ENCODE measurements around the gene ARG2. TPM values are rescaled to one million over a fixed set of nuclear protein-coding genes. Genes with fewer than 3 reads are reported as not detected.
"Not testable (repeated sequence)": the region's sequence is repeated elsewhere in the genome, so short reads cannot be mapped to it uniquely, and the experiment has no call there.

The ARG2 gene
- total and polyA plus RNA-seq, 7 donors, result 1.3 to 133 (median 13.4) TPM

DNA sequence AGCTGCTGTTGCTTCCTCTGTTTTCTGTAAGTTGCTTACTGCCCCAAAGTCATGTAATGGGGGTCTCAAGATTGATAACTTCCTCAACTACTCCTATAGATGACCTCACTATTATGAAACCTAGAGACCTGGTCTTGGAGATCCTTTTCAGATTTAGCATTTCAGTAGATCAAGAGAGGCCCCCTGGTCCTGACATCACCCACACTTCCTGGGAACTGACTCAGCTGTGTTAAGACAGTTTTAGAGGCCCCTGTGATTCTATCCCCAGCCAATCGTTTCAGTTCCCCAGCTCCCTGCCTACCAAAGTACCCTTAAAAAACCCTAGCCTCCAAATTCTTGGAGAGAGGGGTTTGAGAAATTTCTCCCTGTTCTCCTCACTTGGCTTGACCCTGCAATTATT lies 9.2 kb upstream of the ARG2 start:
- H3K36me3 ChIP-seq (ENCODE audit: insufficient read depth in 1 of 2, low read depth in 1 of 2), result no peaks in the 10 kb centered on the region
- DNase-seq (no peak), ATAC-seq (no peak)
- H3K4me1 ChIP-seq, result no peaks in the 10 kb centered on the region
- 63 to 71% (median 68%) methylated on average over 1 of the region's 1 CpG for WGBS, 3 donors
- no peak overlapping the region for H3K4me3 ChIP-seq
- intact Hi-C loops (cut with DNase I), result no loop called here
- H3K27ac ChIP-seq, result no peak overlapping the region
- H3K27me3 ChIP-seq (ENCODE audit: insufficient read depth in 3 of 3, low read length in 2 of 3), result peaks cover 0 to 3% (median 0%) of the 10 kb centered on the region in 3 donors
- no peaks in the 10 kb centered on the region for H3K9me3 ChIP-seq
- no peak for TF ChIP-seq CTCF (IDR thresholded peaks at IDR 0.05)

GRCh38 chr14:67618617-67619063 lies 1.1 kb upstream of the ARG2 start:
- Histone ChIP-seq H3K4me1 (peaks cover 17% of the 10 kb centered on the region), H3K4me3 (no peak overlapping the region), H3K27me3 (ENCODE audit: insufficient read depth in 3 of 3, low read length in 2 of 3) (no peaks in the 10 kb centered on the region), H3K9me3 (no peaks in the 10 kb centered on the region), H3K27ac (peak overlapping the region; percentile 74), H3K36me3 (ENCODE audit: insufficient read depth in 1 of 2, low read depth in 1 of 2) (no peaks in the 10 kb centered on the region)
- no peak for DNase-seq
- intact Hi-C loops (cut with DNase I), result loop anchor here (2.0 to 5.0 kb wide), 3 partner anchors 48 to 84 kb away; partner anchors contain the start of gene RDH12 (in 2 of the 2)
- peak; percentile 73 for TF ChIP-seq CTCF (IDR thresholded peaks at IDR 0.05)
- ATAC-seq, result peak; percentile 38 to 79 (median 52)

DNA sequence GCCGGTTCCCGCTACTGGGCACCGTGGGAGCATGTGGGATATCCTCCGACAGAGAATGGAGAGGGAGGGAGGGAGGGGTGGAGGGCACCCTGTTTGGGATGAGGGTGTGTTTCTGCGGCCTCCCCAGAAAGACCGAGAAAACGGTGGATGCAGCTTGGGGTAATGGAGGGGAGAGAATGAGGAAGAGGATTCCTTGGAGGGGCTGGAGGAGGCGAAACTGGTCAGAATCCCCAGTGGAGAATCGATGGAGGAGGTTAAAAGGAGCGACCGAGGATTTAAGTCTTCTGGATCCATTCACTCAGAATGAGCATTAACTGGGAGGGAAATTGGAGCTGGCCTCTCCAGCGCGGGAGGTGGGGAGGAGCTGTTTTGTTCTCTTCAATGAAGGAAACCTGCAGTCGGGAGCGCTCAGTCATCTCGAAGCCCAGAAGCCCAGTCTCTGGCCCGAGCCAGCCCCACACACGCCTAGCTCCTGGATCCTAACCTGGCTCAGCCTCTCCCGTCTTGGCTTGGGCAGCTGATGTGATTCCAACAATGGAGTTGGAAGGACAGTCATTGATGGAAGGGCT lies 581 bp downstream of the ARG2 start:
- H3K36me3 ChIP-seq (ENCODE audit: insufficient read depth in 1 of 2, low read depth in 1 of 2), result no peaks in the 10 kb centered on the region
- 2 to 4% (median 2%) methylated on average over 19 of the region's 19 CpGs for WGBS, 3 donors
- intact Hi-C loops (cut with DNase I), result no loop called here
- DNase-seq (no peak), ATAC-seq (peak in 3 of 4 donors; percentile 0 to 5 (median 1))
- H3K27ac ChIP-seq, result peak overlapping the region; percentile 74
- no peaks in the 10 kb centered on the region for H3K27me3 ChIP-seq (ENCODE audit: insufficient read depth in 3 of 3, low read length in 2 of 3)
- H3K9me3 ChIP-seq, result no peaks in the 10 kb centered on the region
- TF ChIP-seq CTCF (IDR thresholded peaks at IDR 0.05), result no peak
- H3K4me1 ChIP-seq, result peaks cover 19% of the 10 kb centered on the region
- H3K4me3 ChIP-seq, result peak overlapping the region; percentile 76

DNA sequence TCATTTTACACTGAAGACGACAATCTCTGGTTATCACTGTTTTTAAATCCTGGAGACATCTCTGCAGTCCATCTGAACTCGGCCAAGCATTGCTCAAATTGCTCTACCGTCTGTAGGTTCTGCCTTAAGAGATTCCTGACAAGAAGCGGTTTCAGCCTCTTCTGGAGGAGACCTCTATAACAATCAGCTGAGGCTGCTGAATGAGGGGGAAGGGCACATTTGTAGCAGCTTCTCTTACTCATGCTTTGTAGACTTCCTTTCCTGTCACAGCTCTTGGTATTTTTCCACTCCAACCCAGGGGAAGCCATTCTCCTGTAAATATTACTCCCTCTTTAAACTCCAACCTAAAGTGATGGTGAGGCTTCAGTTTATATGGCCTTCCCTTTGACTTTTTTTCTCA lies 3.0 kb downstream of the ARG2 start:
- Histone ChIP-seq H3K9me3 (no peaks in the 10 kb centered on the region), H3K36me3 (ENCODE audit: insufficient read depth in 1 of 2, low read depth in 1 of 2) (no peaks in the 10 kb centered on the region), H3K4me3 (peak overlapping the region; percentile 1), H3K27me3 (ENCODE audit: insufficient read depth in 3 of 3, low read length in 2 of 3) (no peaks in the 10 kb centered on the region), H3K27ac (peak overlapping the region; percentile 81), H3K4me1 (peaks cover 19% of the 10 kb centered on the region)
- 9 to 31% (median 23%) methylated on average over 4 of the region's 4 CpGs for WGBS, 3 donors
- DNase-seq, result no peak
- intact Hi-C loops (cut with DNase I), result no loop called here
- TF ChIP-seq CTCF (IDR thresholded peaks at IDR 0.05), result no peak
- peak in 3 of 4 donors; percentile 27 to 36 (median 34) for ATAC-seq

GRCh38 chr14:67623114-67623513 lies 3.4 kb downstream of the ARG2 start:
- intact Hi-C loops (cut with DNase I), result no loop called here

GRCh38 chr14:67626131-67626530 lies 6.4 kb downstream of the ARG2 start:
- WGBS, 3 donors, result 84 to 100% (median 96%) methylated on average over 1 of the region's 1 CpG
- H3K4me1 ChIP-seq, result peaks cover 19% of the 10 kb centered on the region
- ATAC-seq; H3K36me3 ChIP-seq (ENCODE audit: insufficient read depth in 1 of 2, low read depth in 1 of 2); intact Hi-C loops (cut with DNase I); H3K27ac ChIP-seq; H3K9me3 ChIP-seq; DNase-seq; H3K4me3 ChIP-seq; H3K27me3 ChIP-seq (ENCODE audit: insufficient read depth in 3 of 3, low read length in 2 of 3): not testable (repeated sequence)

More at GRCh38 chr14:67623114-67623513, 3.4 kb downstream of the ARG2 start:
- H3K9me3 ChIP-seq, result no peaks in the 10 kb centered on the region
- peak overlapping the region; percentile 81 for H3K27ac ChIP-seq
- no peaks in the 10 kb centered on the region for H3K36me3 ChIP-seq (ENCODE audit: insufficient read depth in 1 of 2, low read depth in 1 of 2)
- H3K4me3 ChIP-seq, result peak overlapping the region; percentile 1
- 13 to 18% (median 15%) methylated on average over 2 of the region's 2 CpGs for WGBS, 3 donors
- DNase-seq (no peak), ATAC-seq (no peak)
- no peak for TF ChIP-seq CTCF (IDR thresholded peaks at IDR 0.05)
- no peaks in the 10 kb centered on the region for H3K27me3 ChIP-seq (ENCODE audit: insufficient read depth in 3 of 3, low read length in 2 of 3)
- peaks cover 19% of the 10 kb centered on the region for H3K4me1 ChIP-seq
